Measurements from ENCODE around the gene RAI2. TPM values are rescaled to one million over a fixed set of nuclear protein-coding genes. Genes with fewer than 3 reads are reported as not detected.

Gene RAI2
- total RNA-seq (2014; rRNA removed; shearing (Covaris generic)), result 0.87 TPM in 1 of 2 replicates, not detected in the other

DNA sequence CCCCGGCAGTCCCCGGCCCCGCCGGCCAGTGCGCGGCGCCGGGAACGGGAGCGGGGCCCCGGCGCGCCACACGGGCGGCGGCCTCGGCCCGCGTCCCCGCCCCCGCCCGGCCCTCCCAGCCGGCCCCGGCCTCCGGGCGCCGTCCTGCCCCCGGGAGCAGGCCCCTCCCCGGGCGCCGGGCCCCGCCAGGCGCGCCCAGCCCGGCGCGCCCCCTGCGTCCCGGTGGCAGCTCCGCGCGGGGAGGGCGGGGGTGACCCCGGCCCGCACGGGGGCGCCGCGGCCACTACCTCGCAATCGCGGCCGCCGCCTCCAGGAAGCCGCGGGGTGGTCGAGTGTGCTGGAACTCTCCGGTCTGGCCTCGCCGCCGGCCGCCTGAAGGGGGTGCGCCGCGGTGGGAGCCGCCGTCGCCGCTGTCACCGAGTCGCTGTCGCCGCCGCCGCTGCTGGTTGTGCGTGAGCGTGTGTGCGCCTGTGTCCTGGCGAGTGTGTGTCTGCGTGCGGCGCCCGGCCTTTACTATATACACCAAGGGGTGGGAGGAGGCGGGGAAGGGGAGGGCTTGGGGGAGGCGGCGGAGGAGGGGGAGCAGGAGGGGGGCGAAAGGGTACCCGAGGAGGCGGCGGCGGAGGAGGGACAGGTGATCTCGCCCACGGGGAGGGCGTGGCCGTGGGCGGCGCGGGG, at the start of gene RAI2:
Gene RAI2, minus strand, starts transcription at position 488 of the 678 bp plus-strand sequence. CDS start 59,288 bp downstream, outside the sequence.
- no peak for DNase-seq (ENCODE audit: low spot score)

DNA sequence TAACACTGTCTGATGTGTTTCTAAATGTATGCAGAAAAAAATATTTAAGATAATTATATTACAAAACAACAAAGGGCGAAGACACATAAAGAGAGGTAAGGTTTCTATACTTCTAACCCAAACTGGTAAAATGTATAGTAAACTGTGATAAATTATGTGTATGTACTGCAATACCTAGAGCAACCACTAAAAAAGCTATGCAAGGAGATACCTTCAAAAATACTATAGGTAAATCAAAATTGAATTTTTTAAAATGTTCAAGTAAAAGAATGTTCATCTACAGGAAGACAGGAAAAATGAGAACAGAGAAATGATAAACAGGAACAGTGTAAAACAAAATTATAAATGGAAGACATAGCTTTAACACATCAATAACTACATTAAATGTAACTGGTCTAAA, 27.3 kb upstream of the RAI2 start:
- no peak for DNase-seq (ENCODE audit: low spot score)

DNA sequence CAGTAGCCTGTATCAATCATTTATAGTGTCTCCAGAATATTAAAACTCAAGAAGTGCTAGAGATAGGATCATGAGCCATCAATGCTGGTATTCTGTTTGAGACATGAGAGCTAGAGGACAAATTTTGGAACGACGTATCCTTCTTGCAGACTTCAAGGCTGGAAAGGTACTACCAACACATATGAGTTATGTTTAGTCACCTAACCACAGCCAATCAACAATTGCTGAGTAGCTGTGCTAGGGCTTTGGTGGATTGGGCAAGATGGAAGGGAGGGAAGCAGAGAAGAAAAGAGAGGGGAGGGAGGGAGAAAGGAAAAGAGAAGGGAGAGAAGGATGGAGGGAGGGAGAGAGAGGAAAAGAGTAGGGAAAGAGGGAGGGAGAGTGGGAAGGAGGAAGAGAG, 21.6 kb upstream of the RAI2 start:
- no peak for DNase-seq (ENCODE audit: low spot score)

DNA sequence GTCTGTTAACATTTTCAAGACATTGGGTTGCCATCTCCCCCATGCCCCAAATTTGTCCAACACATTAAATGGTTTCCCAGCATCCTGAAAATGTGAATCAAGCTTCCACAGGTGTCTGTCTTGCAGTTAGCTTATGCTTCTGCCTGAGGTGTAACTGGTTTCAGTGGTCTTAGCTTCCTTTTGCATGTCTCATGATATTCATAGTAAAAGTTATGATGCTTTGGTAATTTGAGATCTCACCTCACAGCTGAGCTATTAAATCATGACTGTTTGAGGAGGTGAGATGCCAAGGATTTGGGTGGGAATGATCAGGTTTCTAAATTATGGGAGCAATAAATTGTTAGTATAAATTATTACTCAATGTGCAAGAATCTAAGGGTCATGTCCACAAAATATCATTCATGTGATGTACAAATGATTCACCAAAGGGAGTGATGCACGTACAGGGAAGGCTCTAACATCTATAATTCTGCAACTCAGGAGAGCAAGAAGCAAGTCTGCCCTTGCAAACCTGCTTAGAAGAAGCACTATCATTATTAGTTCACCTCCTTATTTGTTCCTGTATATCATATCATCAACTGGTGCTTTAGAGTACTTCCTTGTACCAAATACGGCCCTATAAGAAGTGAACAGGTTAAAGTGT, 17.1 kb upstream of the RAI2 start:
- no peak for DNase-seq (ENCODE audit: low spot score)

DNA sequence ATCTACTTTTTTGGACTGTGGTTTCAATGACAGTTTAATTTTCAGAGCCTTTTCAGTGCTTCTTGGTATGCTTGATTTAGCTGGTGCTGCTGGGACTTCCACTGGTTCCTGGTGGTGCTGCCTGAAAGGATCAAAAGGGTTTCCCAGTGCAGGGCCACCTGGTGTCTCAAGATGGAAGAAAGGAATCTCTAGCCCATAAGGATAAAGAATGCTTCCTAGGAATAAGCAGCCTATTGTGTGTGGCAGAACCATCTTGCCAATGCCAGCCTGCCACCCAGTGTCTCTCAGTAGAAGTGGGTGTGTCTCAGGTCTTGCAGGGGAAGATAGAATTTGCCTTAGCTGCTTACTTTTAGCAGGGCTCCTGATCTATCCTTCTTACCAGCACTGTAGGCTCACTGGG, 15.0 kb upstream of the RAI2 start:
- no peak for DNase-seq (ENCODE audit: low spot score)

DNA sequence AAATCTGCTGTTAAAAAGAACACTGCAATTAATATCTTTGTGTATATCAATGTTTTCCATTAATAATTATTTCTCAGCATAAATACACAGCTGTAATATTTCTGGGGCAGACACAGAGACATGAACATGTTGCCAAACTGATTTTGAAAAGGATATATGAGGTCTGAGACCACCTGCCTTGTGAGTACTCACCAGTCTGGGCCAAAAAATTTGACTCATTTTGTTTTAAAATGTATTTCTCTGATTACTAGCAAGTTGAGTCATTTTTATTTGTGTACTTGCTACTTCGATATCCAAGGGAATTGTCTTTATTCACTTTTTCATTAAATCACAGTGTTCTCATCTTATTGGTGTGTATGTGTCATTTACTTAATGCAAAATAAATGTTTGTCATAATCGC, 8.5 kb upstream of the RAI2 start:
- DNase-seq (ENCODE audit: low spot score), result no peak

DNA sequence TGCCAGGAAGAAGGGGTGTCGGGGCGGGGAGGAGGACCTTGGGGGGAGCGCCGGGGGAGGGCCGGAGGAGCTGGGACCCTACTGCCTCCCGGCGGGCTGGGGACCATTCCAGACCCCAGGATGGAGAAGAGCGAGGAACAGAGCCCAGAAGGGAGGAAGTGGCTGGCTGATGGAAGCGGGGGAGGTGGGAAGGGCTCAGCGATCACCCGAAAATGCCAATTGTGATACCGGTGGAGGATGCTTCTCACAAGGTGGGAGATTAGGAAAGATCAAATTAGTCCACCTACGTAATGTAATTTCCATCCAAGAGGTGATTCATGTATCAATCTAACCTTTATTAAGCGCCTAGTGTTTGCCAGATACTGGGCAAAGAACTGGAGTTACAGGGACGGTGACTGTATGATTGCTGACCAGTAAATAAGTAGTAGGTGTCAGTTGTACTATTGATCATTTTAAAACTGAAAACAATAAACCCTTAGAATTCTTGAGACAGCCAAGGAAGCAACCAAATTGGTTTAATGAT, 452 bp upstream of the RAI2 start:
- no peak for DNase-seq (ENCODE audit: low spot score)

DNA sequence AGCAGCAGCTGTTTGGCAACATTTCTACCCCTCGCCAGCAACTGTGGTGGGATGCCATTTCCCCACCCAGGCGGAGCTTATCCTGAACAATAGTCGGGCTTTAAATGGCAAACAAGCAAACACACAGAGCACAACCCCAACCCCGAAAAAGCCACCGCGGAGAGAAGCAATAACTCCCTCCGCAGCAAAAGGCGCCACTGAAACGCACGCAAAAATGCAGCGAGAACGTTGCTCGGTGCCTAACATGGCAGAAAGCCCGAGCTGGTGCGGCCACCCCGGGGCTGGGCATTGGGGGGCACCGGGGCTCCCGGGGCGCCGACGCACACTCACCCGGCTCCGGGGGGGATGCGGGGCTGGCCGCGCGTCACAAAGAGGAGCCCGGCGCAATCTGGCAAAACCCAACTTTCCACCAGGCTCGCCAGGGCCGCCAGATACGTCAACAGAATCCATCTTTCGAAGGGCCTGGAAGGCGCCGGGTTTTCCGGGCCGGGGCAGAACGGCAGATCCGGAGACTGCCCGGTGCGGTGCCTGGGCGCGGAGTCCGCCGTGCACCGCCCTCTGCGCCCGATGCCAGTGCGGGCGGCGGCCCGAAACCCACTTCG, 818 bp downstream of the RAI2 start:
- DNase-seq (ENCODE audit: low spot score), result no peak

DNA sequence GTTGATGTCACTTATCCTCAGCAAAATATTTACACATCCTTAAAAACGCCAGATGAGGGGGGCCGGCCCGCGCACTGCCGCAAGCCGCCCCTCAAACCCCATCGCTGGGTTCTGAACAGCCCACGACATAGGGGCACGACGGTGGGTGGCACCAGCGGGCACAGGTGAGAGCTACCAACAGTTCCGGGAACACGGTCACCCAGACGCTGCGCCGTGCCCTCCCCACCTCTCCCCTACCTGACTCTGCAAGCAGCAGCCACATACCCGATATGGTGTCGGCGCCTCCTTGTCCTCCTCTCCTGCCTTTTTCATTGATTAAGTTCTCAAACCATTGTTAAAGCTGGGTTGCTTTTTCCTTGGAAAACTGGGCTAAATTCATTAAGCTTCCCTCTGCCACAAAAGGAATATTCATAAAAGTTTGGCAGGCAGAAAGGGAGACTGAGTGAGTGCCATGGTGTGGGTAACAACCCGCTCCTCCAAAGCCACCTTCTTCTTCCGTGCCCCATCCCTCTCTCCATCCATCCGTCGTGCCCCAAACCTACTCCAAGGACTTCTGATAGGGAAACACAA, 1.4 kb downstream of the RAI2 start:
- DNase-seq (ENCODE audit: low spot score), result no peak

DNA sequence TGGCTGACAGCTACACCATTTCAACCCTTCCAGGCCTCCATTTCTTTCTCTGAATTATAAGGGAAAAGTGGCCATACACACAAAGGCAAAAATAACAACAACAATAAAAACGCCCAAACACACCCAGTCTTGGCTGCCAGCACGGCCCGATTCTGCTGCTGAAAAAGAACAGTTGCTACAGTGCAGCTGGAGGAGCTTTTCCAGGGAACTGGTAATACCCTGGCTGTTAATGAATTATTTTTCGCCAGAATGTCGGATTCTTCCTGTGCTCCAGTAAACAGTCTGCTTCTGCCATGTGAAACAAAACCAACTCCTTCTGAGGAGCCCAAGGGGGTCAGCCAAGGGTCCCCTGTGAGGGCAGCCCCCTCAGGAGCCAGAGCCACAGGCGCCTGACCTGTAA, 6.6 kb downstream of the RAI2 start:
- DNase-seq (ENCODE audit: low spot score), result no peak

DNA sequence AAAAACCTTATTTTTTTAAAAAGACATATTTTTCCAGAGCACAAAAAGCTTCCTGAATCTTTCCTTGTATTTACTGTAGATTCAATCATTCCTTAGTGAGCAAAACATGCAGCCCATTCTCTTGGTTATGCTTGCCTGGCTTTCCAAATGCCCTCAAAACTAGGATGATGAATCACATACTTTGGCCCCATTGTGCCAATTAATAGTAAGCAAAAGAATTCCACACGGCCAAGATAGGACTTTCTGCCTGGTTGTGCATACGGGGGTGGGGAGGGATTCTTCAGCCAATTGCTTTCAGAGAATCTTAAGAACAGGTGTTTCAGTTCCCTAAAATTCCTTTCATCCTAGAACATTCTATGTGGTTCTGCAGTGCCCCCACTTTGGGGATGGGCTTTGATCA, 7.0 kb downstream of the RAI2 start:
- no peak for DNase-seq (ENCODE audit: low spot score)

DNA sequence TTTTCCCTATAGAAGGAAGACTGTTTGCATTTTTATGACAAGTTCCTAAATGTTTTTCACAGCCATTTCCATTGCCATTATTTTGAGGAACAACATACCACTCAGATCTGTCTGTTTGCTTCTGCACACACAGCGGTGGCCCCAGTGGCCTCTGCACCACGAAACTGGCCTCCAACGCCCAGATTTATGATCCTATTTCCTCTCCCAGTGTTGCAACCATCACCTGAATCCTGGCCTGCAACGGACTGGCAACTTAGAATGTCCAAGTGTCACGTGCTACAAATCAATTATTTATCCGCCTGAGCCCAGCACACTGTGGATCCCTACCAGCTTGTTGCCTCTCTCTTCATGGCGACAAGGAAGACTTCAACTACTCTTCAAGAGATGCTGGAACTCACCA, 9.2 kb downstream of the RAI2 start:
- DNase-seq (ENCODE audit: low spot score), result no peak

DNA sequence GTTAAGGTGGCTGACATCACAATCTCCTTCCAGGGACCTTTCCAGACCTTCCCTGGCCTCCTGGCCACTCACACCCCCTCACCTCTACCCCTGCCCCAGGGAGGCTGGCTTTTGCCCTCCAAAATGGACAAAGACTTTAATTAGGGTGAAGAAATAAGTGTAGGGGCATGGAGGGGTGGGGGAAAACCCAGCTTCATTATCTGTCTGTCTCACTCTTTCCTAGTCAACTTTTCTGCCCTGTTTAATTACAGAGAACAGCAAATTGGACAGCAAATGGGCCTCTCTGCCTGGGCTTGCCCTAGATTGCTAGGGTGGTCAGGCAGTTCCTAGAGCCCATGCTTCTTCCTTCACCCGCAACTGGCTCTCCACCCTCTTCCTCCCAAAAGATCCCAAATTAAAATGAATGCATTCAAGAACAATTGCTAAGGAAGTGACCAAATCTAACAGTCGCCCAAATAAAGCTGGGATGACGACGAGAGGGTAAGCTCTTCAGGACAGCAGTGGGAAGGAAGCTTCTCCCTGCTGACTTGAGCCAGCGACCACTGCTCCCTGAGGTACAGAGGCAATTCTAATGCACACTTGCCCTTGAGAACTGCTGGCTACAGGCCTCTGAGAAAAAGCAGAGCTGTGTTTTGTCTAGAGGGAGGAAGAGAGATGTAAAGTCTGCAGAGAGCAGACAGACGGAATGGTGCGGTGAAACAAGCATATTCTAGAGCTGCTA, 12.4 kb downstream of the RAI2 start:
- no peak for DNase-seq (ENCODE audit: low spot score)

DNA sequence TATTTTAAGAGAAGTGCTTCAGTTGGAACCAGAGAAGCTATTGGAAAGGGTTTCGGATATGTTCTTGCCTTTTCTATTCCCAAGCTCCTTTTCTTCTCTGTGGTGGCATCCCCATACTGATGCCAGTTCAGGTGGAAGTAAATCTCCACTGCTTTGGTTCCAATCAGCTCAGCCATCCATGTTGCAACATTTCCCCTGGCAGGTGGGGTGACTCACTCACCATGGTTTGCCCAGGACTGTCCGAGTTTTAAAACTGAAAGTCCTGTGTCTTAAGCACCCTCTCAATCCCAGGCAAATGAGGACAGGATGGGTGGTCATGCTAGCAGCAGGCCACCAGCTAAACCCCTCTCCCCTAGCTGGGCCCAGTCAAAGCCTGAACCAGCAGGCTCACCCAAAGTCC, 15.1 kb downstream of the RAI2 start:
- no peak for DNase-seq (ENCODE audit: low spot score)

DNA sequence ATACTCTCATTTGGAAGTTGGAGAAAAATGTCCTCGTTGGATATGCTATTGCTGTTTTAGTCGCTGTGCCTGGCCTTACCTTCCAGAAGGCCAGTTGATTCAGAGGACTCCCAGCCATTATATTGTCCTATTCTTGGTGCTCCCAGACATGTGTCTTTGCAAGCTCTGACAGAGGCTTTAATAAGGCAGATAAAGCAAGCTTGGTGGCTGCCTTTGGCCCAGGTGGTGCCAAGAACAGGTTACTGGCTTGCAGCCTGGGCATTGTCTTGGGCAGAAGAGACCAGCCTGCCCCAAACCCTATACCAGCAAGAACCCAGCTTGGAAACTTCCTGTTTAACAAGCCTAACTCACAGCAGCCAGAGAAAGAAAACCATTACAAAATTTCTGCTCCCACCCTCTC, 16.9 kb downstream of the RAI2 start:
- DNase-seq (ENCODE audit: low spot score), result no peak

DNA sequence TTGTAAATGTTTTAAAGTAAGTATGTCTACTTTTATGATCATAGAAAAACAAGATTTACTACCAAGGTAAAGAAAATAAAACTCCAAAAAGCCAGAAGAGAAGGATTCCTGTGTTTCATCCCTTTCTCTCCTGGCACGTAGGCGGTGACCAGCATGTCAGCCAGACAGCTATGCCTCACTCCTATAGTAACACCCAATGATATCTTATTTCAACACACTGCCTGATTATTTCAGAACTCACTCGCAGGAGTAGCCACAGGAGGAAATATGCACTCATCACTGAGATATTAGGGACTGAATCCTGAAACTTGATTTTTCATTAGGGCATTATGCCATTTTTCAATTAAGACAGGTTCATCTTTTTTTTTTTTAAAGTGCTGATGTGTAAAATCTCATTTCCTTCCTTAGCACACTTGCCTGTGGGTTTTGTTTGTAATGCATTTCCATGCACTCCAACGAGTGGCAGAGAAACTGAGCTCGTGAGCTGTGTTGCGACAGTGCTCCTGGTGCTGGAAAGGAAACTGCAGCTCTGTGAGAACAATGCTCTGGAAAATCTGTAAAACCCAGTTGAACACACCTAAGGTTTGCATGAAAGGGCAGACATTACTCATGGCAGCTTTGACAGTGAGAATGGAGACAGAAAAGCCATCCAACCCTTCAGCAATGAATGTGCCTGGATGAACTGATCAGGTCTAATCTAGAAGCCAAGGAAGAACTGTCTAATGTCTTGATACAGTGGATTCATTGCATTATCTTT, 18.2 kb downstream of the RAI2 start:
- DNase-seq (ENCODE audit: low spot score), result no peak

DNA sequence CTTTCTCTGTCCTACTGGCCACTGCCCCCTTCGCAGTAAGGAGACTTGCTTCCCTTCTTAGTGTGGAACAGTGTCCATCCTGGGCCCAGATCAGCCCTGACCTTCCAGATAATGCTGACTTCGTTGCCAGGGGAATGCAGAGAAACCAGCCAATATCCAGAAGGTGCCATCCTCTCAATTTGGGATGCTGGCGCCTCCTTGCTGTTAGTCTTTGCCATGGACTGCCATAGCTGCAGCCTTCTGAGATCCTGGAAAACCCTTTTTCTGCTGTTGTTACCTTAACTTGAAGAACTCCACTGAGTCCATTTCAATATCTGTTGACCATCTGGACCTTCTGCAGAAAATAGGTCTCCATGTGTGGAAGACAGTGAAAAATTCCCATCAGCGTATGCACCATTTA, 21.8 kb downstream of the RAI2 start:
- DNase-seq (ENCODE audit: low spot score), result no peak

DNA sequence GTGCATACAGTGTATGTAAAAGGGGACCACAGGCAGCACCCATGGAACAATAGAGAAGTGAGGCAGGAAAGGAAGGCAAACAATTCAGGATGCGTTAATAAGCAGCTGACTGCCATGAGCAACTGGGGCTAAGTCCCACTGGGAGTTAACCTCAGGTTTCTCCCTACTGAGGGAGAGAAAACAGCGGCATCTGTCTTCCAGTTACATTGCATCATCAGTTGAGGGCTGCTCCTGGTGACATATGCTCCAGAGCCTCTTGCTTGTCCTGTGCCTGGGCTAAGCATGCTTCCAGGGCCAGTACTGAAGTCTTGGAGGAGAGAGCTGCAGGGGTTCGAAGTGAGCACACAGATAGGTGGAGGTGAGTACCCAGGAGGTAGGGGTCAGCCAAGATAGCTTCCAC, 24.3 kb downstream of the RAI2 start:
- DNase-seq (ENCODE audit: low spot score), result no peak

DNA sequence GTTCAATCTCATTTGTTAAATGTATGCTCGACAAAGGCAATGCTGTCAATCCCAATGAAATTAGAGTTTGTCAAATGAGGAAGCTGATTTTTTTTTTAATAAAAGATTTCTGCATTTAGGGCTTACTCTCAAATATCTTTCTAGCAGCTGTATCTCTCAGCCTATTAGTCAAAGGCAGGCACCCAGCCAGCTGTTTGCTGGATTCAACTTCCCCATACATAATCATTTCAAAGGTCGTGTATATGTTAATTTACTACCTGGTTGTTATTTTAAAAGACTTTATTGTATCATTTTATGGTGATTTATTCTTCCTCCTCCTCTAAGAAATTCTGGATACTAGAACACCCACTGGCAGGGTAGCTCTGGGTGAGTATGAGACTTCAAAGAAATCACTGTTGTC, 27.1 kb downstream of the RAI2 start:
- DNase-seq (ENCODE audit: low spot score), result no peak

DNA sequence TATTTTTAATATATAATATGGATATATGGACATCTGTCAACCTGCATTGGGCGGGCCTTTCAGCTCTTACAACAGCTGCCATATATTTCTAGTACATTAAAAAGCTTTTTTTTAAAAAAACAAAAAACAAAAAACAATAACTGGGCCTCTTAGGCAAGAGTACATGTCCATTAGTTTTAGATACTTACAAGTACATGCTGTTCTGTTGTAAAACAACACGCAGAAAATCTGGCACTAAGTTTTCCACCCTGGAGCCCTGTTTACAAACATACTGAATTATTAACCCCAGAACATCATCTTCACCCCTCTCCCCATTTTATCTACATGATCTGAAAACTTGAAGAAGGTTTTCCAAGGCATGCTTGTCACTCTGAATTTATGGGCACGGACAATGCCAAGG, 29.8 kb downstream of the RAI2 start:
- DNase-seq (ENCODE audit: low spot score), result no peak

DNA sequence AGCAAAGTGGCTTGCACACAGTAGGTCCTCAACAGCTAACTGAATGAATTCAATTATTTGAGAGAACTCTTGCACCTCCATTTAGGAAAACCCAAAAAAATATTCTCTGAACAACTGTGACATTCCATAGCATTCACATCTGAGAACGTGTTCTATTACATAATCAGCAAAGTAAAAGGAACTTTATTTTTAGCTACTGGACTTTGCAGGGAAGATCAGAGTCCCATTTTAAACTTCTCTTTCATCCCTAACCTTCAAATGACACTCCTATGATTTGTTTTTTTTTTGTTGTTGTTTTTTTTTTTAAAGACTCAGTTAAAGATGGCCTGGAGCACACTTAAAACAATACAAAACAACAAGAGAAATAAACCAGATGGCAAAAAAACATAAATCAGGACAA, 30.9 kb downstream of the RAI2 start:
- no peak for DNase-seq (ENCODE audit: low spot score)
